Measurements from ENCODE around the gene SCN10A.

Gene SCN10A

DNA sequence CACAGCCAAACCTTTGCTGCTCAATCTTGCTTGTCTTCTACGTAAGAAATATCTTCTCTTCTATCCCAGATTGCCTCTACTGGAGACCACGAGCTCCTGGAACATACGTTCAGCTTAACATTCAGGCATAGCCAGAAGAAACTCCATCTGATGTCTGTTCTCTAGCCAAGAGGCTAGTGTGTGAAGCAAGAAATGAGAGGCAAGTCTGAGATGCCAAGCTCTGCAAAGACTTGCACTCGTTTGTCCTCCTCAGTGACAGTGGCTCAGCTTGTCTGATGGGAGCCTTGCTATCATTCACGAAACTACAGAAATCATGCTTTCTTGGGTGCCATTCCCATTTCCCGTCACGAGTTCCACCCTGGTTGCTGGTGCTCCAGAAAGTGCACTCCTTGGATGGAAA lies at the start of gene SCN10A:
TSS of gene SCN10A (minus strand) at position 192 of the 400 bp plus-strand sequence. CDS start 22,207 bp downstream, outside the sequence.
- TF ChIP-seq, protein P1, sequence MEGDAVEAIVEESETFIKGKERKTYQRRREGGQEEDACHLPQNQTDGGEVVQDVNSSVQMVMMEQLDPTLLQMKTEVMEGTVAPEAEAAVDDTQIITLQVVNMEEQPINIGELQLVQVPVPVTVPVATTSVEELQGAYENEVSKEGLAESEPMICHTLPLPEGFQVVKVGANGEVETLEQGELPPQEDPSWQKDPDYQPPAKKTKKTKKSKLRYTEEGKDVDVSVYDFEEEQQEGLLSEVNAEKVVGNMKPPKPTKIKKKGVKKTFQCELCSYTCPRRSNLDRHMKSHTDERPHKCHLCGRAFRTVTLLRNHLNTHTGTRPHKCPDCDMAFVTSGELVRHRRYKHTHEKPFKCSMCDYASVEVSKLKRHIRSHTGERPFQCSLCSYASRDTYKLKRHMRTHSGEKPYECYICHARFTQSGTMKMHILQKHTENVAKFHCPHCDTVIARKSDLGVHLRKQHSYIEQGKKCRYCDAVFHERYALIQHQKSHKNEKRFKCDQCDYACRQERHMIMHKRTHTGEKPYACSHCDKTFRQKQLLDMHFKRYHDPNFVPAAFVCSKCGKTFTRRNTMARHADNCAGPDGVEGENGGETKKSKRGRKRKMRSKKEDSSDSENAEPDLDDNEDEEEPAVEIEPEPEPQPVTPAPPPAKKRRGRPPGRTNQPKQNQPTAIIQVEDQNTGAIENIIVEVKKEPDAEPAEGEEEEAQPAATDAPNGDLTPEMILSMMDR (IDR thresholded peaks at IDR 0.05) = no peak

DNA sequence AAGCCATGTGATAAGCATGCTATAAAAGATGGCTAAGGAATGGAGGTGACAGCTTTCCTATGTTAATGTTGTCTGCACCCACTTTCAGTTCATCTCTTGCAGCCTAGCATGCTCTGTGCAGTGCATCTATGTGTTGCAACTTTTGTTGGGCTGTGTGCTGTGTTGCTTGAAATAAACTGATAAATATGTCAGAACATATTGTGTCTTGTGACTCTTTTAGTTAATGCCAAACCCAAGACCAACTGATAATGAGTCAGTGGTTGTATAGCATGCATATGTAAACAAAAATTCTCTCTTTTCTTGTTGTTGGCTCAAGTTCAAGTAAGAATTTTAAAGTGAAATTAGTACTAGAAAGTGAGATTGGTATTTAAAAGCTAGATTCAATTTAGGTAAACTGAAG lies 37.0 kb upstream of the SCN10A start:
- TF ChIP-seq, protein P1 (IDR thresholded peaks at IDR 0.05) = no peak

DNA sequence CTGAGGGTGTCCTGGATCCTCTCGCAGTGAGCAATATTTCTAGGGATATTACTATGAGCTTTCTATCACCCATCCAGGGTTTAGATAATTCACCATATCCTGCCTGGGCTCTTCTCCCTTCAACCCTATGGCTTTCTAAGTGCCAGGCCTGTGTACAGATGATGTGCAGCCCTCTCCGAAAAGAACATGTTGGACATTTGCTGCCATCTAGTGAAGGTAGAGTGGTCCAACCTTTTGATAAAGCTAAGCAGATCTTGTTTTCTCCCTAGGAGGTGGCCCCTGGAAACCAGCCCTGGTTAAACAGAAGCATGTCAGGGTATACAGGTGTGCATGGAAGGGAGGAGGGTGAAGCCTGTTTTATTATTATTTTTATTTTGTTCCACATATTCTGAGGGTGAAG lies 27.9 kb upstream of the SCN10A start:
- TF ChIP-seq, protein P1 (IDR thresholded peaks at IDR 0.05) = peak; percentile 9; the same call in 1 of the 2 replicates

DNA sequence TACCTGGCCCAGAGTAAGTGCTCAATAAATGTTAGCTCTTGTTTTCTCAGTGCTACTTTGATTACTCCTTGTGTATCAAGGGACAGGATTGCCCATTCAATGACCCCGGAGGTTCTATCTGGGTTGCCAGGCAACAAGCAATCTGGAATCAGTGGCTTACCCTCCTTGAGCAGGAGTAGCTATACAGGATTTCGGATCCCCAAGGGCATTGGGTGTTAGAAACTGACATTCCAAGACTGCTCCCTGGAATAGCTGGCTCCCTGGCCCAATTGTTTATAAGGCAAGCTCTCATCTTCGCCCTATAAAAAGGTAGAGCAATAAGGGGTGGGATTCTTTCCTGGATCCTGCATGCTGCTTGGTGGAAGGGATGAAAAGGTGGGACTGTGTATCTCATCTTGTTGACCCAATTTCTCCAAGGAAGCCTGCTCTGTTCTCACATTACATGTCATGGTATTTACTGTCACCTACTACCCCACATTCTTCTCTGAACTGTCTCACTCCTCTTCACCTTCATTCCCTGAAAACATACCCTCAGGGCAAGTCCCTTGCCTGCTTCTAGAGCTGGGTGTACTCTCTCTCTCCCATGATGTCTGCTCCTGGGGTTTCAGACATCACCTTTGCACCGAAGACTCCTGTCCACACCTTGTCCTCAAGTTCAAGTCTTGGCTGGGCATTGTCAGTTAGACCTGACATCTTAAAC lies 26.4 kb upstream of the SCN10A start:
- TF ChIP-seq, protein P1 (IDR thresholded peaks at IDR 0.05) = no peak

DNA sequence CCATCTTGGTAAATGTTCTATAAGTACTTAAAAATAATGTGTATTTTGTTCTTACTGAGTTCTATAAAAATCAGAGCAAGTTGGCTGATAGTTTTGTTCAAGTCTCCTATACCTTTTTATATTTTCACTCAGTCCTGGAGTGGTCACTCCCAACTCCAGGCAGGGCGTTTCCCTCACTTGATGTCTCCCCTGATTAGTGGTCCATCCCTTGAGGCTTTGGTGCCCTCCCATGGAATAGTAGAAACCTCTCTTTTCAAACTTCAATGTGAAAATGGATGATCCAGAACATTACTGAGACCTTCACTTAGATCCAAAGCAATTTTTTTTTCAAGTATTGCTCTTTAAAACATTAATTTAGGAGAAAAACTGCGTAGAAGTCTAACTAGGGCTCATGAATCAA lies 25.0 kb upstream of the SCN10A start:
- TF ChIP-seq, protein P1 (IDR thresholded peaks at IDR 0.05) = no peak

DNA sequence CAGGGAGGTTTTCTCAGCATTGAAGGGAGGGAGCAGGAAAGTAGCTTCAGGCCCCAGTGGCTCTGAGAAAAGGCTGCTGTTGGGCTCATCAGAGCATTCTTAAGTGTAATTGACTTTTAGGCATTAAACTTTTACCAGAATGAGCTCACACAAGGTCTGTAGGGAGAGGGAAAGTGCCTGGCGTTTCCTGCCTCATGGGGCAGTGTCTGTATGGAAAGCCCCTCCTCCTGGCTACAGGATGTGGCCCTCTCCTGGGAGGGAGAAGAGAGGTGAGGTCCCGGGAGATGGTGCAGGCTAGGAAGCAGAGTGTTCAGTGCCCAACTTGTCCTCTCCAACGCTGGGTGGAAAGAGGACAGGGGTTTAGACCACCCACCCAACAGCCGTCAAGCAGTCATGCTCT lies 21.3 kb upstream of the SCN10A start:
- TF ChIP-seq, protein P1 (IDR thresholded peaks at IDR 0.05) = no peak

DNA sequence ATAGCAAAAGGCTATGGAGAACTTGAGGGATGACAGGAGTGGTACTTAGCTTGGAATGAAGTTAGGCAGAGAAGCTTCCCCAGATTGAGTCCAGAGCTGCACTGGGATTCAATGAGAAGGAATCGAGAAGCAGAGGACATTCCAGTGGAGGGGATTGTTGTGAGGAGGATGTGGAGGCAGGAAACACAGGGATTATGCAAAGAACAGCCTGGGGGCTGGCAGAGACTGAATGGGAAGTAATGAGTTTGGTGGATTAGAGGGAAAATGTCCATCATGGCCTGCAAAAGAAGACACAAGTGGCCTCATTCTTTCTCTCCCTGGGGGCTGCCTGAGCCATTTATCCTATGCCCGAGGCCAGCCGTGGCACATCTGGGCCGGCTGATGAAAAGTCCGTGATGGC lies 20.5 kb upstream of the SCN10A start:
- TF ChIP-seq, protein P1 (IDR thresholded peaks at IDR 0.05) = no peak

GRCh38 chr3:38835939-38836338 lies 19.9 kb upstream of the SCN10A start:
- TF ChIP-seq, protein P1 (IDR thresholded peaks at IDR 0.05) = no peak
